H1 (cell line): ENCODE measurements around the gene RHOBTB3. TPM values are rescaled to one million over a fixed set of nuclear protein-coding genes. Genes with fewer than 3 reads are reported as not detected.

ENCODE experiments used
- CTCF ChIA-PET: fragments of 300-600 bp; sonication (Branson Sonifier 250); formaldehyde crosslinking; loops from one replicate; lab custom pipeline; 2021; ENCODE audit not compliant: partially characterized antibody; lab: Charles Lee
- POLR2A ChIA-PET: fragments of 300-600 bp; sonication (Branson Sonifier 250); formaldehyde crosslinking; loops from one replicate; lab custom pipeline; 2021; ENCODE audit warnings: inconsistent platforms; ENCODE audit not compliant: partially characterized antibody; lab: Charles Lee
- DNase-seq, 2 experiments: peaks; one replicate each; pipeline versions ENCODE4 v3.0.0 to v3.0.0-alpha.2; 2010 to 2022; ENCODE audit warnings: low spot score in 2 of 2, low read depth in 1 of 2, mixed read lengths in 1 of 2
- FAIRE-seq: peaks from 2 replicates; lab custom pipeline; 2011; peaks lifted over from hg19 to GRCh38; lab: Jason Lieb, UNC
- H2AFZ ChIP-seq: 2 replicates; pipeline ENCODE4 v1.8.1; 2012; ENCODE audit warnings: low read length, inconsistent platforms
- H2AK5ac ChIP-seq: 2 replicates; pipeline ENCODE4 v1.6.1; 2013; ENCODE audit warnings: low read depth, low read length
- H2BK120ac ChIP-seq: replicated peaks from 2 replicates; pipeline ENCODE3; 2013; ENCODE audit warnings: low read depth, low read length, inconsistent platforms
- H2BK12ac ChIP-seq: 2 replicates; pipeline ENCODE4 v1.6.1; 2013; ENCODE audit warnings: low read depth, low read length
- H2BK15ac ChIP-seq: 2 replicates; pipeline ENCODE4 v1.6.1; 2013; ENCODE audit warnings: low read length
- H2BK20ac ChIP-seq: 2 replicates; pipeline ENCODE4 v1.6.1; 2013; ENCODE audit warnings: low read length
- H2BK5ac ChIP-seq: 2 replicates; pipeline ENCODE4 v1.6.1; 2013; ENCODE audit warnings: low read depth, low read length
- H3K14ac ChIP-seq: 2 replicates; pipeline ENCODE4 v1.6.1; 2013; ENCODE audit warnings: inconsistent platforms; ENCODE audit not compliant: insufficient read length
- H3K18ac ChIP-seq: 2 replicates; pipeline ENCODE4 v1.6.1; 2013; ENCODE audit warnings: low read length; ENCODE audit errors: extremely low read depth
- H3K23ac ChIP-seq: 2 replicates; pipeline ENCODE4 v1.6.1; 2013; ENCODE audit warnings: inconsistent platforms; ENCODE audit not compliant: insufficient read length
- H3K23me2 ChIP-seq: 2 replicates; pipeline ENCODE4 v1.6.1; 2013; ENCODE audit warnings: low read depth, low read length
- H3K27ac ChIP-seq: 2 replicates; pipeline ENCODE4 v1.6.1; 2011; ENCODE audit warnings: low read depth, low read length, inconsistent platforms
- H3K27me3 ChIP-seq, 4 experiments: replicated peaks in 1 of 4; 1 replicate in 1 of 4; 2 replicates in 3 of 4; pipeline versions ENCODE4 v1.6.1 to v1.8.1; 2011 to 2013; ENCODE audit warnings: low read length in 3 of 4, mild to moderate bottlenecking in 3 of 4, inconsistent platforms in 2 of 4, mixed read lengths in 2 of 4, moderate library complexity in 1 of 4; ENCODE audit not compliant: control insufficient read depth in 3 of 4, insufficient read depth in 3 of 4; ENCODE audit errors: extremely low read depth in 1 of 4
- H3K36me3 ChIP-seq, 4 experiments: 2 replicates each; pipeline versions ENCODE4 v1.6.1 to v1.8.1; 2011 to 2013; ENCODE audit warnings: mild to moderate bottlenecking in 4 of 4, low read length in 3 of 4, moderate library complexity in 2 of 4, control low read depth in 1 of 4, inconsistent platforms in 1 of 4; ENCODE audit not compliant: insufficient read depth in 4 of 4, control insufficient read depth in 2 of 4
- H3K4ac ChIP-seq: replicated peaks from 2 replicates; pipeline ENCODE3; 2013; ENCODE audit warnings: low read length, low read depth, mixed read lengths, inconsistent platforms; ENCODE audit not compliant: insufficient read length
- H3K4me1 ChIP-seq, 4 experiments: replicated peaks in 1 of 4; 1 replicate in 1 of 4; 2 replicates in 3 of 4; pipeline versions ENCODE4 v1.6.1 to v1.8.1; 2011 to 2013; ENCODE audit warnings: low read length in 3 of 4, inconsistent platforms in 2 of 4, mixed read lengths in 1 of 4; ENCODE audit not compliant: insufficient read depth in 4 of 4, control insufficient read depth in 3 of 4
- H3K4me2 ChIP-seq, 2 experiments: 2 replicates each; pipeline versions ENCODE4 v1.6.1 to v1.8.1; 2011 to 2013; ENCODE audit warnings: low read depth in 2 of 2, low read length in 2 of 2, control low read depth in 1 of 2, inconsistent platforms in 1 of 2, mild to moderate bottlenecking in 1 of 2; ENCODE audit not compliant: insufficient read depth in 1 of 2
- H3K4me3 ChIP-seq, 4 experiments: fragments of 200-600, 300-600 bp in 1 of 4; sonication (generic), shearing (Covaris generic), sonication (Bioruptor Twin) in 1 of 4; 2 replicates each; pipeline versions ENCODE4 v1.5.1 to v1.8.1; 2011 to 2016; ENCODE audit warnings: low read length in 4 of 4, low read depth in 3 of 4, control low read depth in 2 of 4, inconsistent platforms in 2 of 4, mild to moderate bottlenecking in 2 of 4, mixed read lengths in 1 of 4, moderate library complexity in 1 of 4; ENCODE audit not compliant: insufficient read depth in 2 of 4; ENCODE audit errors: extremely low read depth in 1 of 4
- H3K56ac ChIP-seq: replicated peaks from 2 replicates; pipeline ENCODE3; 2013; ENCODE audit warnings: low read depth, mild to moderate bottlenecking, mixed read lengths, low read length, inconsistent platforms; ENCODE audit not compliant: insufficient read length
- H3K79me1 ChIP-seq: 2 replicates; pipeline ENCODE4 v1.6.1; 2013; ENCODE audit warnings: low read depth, low read length, control low read depth
- H3K79me2 ChIP-seq, 2 experiments: 2 replicates each; pipeline versions ENCODE4 v1.6.1 to v1.8.1; 2012 to 2013; ENCODE audit warnings: low read length in 2 of 2, mild to moderate bottlenecking in 2 of 2, inconsistent platforms in 1 of 2; ENCODE audit not compliant: insufficient read depth in 2 of 2, control insufficient read depth in 1 of 2
- H3K9ac ChIP-seq, 4 experiments: replicated peaks in 1 of 4; 1 replicate in 1 of 4; 2 replicates in 3 of 4; pipeline versions ENCODE4 v1.6.1 to v1.8.1; 2011 to 2013; ENCODE audit warnings: low read depth in 3 of 4, low read length in 3 of 4, control low read depth in 2 of 4, mild to moderate bottlenecking in 2 of 4, moderate library complexity in 2 of 4, inconsistent platforms in 1 of 4; ENCODE audit errors: extremely low read depth in 1 of 4
- H3K9me3 ChIP-seq, 2 experiments: 2 replicates each; pipeline versions ENCODE4 v1.6.1 to v1.8.1; 2012 to 2013; ENCODE audit warnings: mild to moderate bottlenecking in 2 of 2, moderate library complexity in 2 of 2, control low read depth in 1 of 2, inconsistent platforms in 1 of 2, low read depth in 1 of 2, low read length in 1 of 2, mixed read lengths in 1 of 2; ENCODE audit not compliant: insufficient read depth in 2 of 2
- H4K20me1 ChIP-seq, 2 experiments: replicated peaks in 1 of 2; 2 replicates each; pipeline versions ENCODE3 to v1.8.1; 2011 to 2013; ENCODE audit warnings: inconsistent platforms in 2 of 2, low read length in 2 of 2, mild to moderate bottlenecking in 1 of 2; ENCODE audit not compliant: insufficient read depth in 2 of 2, control insufficient read depth in 1 of 2
- H4K5ac ChIP-seq: 2 replicates; pipeline ENCODE4 v1.6.1; 2013; ENCODE audit warnings: low read length, low read depth, mixed read lengths, inconsistent platforms; ENCODE audit not compliant: insufficient read length
- H4K8ac ChIP-seq: 2 replicates; pipeline ENCODE4 v1.8.0; 2013; ENCODE audit warnings: mild to moderate bottlenecking, moderate library complexity, low read length, inconsistent platforms; ENCODE audit not compliant: insufficient read depth; ENCODE audit errors: extremely low read depth
- H4K91ac ChIP-seq: replicated peaks from 2 replicates; pipeline ENCODE3; 2013; ENCODE audit warnings: low read length, mixed read lengths, inconsistent platforms; ENCODE audit not compliant: insufficient read length
- CBX5 ChIP-seq: fragments of 300-800, 300-1000 bp; sonication (generic); IDR thresholded peaks from 2 replicates; pipeline ENCODE4 v1.7.1; 2016; ENCODE audit warnings: antibody characterized with exemption, low read length, low read depth
- CBX8 ChIP-seq: fragments of 300-800, 300-1000 bp; sonication (generic); IDR thresholded peaks from 2 replicates; pipeline ENCODE4 v1.7.1; 2016; ENCODE audit warnings: low read depth, low read length, borderline replicate concordance
- CREB1 ChIP-seq: IDR thresholded peaks from 2 replicates; pipeline ENCODE4 v1.6.1; 2012; ENCODE audit warnings: inconsistent platforms
- RFX5 ChIP-seq: IDR thresholded peaks from 2 replicates; pipeline ENCODE4 v1.6.1; 2011; ENCODE audit warnings: low read depth, low read length, improper control_type of control experiment, borderline replicate concordance
- WGBS, 2 experiments: shearing (Covaris generic) in 1 of 2; methylation state at CpG; one replicate each; pipeline versions ENCODE4 v1.1.6 to v1.1.7; 2013 to 2015; ENCODE audit warnings: low lambda C conversion rate in 2 of 2, mixed read lengths in 2 of 2, inconsistent platforms in 1 of 2, low coverage in 1 of 2, missing lambda C conversion rate in 1 of 2; ENCODE audit not compliant: insufficient replicate concordance in 2 of 2, insufficient coverage in 1 of 2, insufficient read length in 1 of 2; ENCODE audit errors: extremely low coverage in 1 of 2, missing lambda C conversion rate in 1 of 2; 5-methylcytosine and 5-hydroxymethylcytosine counted together
- polyA plus RNA-seq, 7 experiments: library from polyadenylated mRNA; depleted of rRNA in 3 of 7; stranded (reverse) in 5 of 7; unstranded in 2 of 7; fragments of >200 nt in 5 of 7; fragments of 200-250 nt in 2 of 7; gene quantifications; 1 replicate in 5 of 7; 2 replicates in 1 of 7; 4 replicates in 1 of 7; pipeline versions ENCODE4 v1.2.1 to v1.2.3, GENCODE V29; 2011 to 2013; ENCODE audit warnings: missing spikeins in 2 of 7, mixed read lengths in 2 of 7
- total RNA-seq: library from RNA; stranded (reverse); fragmentation: NEBNext Ultra II Directional; extraction: Animal tissue kit (Norgen Biotek cat#: 25700); gene quantifications from 2 replicates; pipeline ENCODE4 v1.2.1, GENCODE V29; 2021

Gene RHOBTB3
- total and polyA plus RNA-seq, 2 of the 8 experiments (the other 6 are each of a cell fraction or from before 2014, with no cell fraction given) = 8.2 to 17.5 TPM

DNA sequence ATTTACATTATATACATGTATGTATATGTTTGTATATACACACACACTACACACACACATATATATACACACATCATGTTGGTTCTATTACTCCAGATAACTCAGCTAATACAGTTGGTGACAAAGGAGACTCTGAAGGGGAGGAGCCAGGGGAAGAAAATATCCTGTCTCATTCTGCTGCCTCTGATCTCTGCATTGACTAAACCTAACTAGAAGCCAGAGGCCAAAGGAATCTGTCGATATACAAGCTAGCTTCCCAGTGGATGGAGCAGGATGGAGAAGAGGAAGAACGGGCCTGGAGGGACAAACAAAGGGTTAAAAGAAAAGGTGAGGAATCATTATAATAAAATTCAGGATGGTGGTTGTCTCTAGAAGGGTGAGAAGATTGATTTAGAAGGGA, 13.7 kb upstream of the RHOBTB3 start:
- POLR2A ChIA-PET = no interaction called here
- Histone ChIP-seq H3K4me2 (no peak overlapping the region), H3K18ac (no peak overlapping the region), H4K5ac (no peak overlapping the region), H3K27me3 (0 out of 7 replicates have a peak, but pooled peaks cover 0 to 1% (median 0%) of the 10 kb centered on the region in 4 experiments), H4K8ac (no peak overlapping the region), H3K9me3 (no peaks in the 10 kb centered on the region), H3K56ac (no peak overlapping the region), H2BK5ac (no peak overlapping the region), H2BK12ac (no peak overlapping the region), H3K4ac (no peak overlapping the region), H3K79me1 (no peaks in the 10 kb centered on the region), H2BK120ac (no peak overlapping the region), H3K23ac (no peak overlapping the region), H3K27ac (no peak overlapping the region), H2AK5ac (no peak overlapping the region), H3K9ac (no peak overlapping the region), H3K4me1 (peaks cover 0 to 2% (median 0%) of the 10 kb centered on the region in 4 experiments; a peak in 1 of 7 replicates), H3K23me2 (no peaks in the 10 kb centered on the region), H3K4me3 (no peak overlapping the region), H2AFZ (no peak overlapping the region), H3K14ac (no peak overlapping the region), H3K36me3 (no peaks in the 10 kb centered on the region), H2BK15ac (no peak overlapping the region), H4K20me1 (no peaks in the 10 kb centered on the region), H3K79me2 (no peaks in the 10 kb centered on the region), H4K91ac (no peak overlapping the region), H2BK20ac (no peak overlapping the region)
- CTCF ChIA-PET = interaction anchor here (0.9 to 1.0 kb wide), 2 partner anchors 53 to 206 kb away, joined by 3 to 4 read pairs; no protein-coding TSS in a partner anchor
- 79% methylated on average over 2 of the region's 2 CpGs; no CpG with 5 or more reads in 1 of the 2 experiments for WGBS, 2 experiments
- no peak for DNase-seq
- no peak for FAIRE-seq
- TF ChIP-seq CREB1 (no peak), CBX8 (no peak), CBX5 (no peak), RFX5 (no peak)
